GM23338 (cell line): ENCODE results near the gene ALDH3A2. TPM values are rescaled to one million over a fixed set of nuclear protein-coding genes. Genes with fewer than 3 reads are reported as not detected.

Experiments used
- ATAC-seq: fragments of 200-7000 bp; cut with Tn5 transposase; 3 replicates; pipeline ENCODE4 v1.9.1; 2020
- DNase-seq: peaks from one replicate; pipeline ENCODE4 v3.0.0-alpha.2; 2015; ENCODE audit warnings: low spot score
- H2AFZ ChIP-seq: fragments of 200-600 bp; sonication (generic); 2 replicates; pipeline ENCODE4 v1.8.0; 2016; ENCODE audit warnings: antibody characterized with exemption, mild to moderate bottlenecking, moderate library complexity
- H3F3A ChIP-seq: fragments of 200-600 bp; sonication (generic); replicated peaks from 2 replicates; pipeline ENCODE4 v1.8.0; 2017; ENCODE audit warnings: antibody characterized with exemption, mixed run types, low read depth
- H3K27ac ChIP-seq: fragments of 200-600 bp; sonication (generic); 2 replicates; pipeline ENCODE4 v1.6.1; 2016; ENCODE audit warnings: low read depth
- H3K27me3 ChIP-seq: fragments of 200-600 bp; sonication (generic); 2 replicates; pipeline ENCODE4 v1.8.0; 2016; ENCODE audit warnings: mild to moderate bottlenecking, mixed run types, moderate library complexity; ENCODE audit not compliant: insufficient read depth
- H3K36me3 ChIP-seq: fragments of 200-600 bp; sonication (generic); 2 replicates; pipeline ENCODE4 v1.8.0; 2016; ENCODE audit warnings: mild to moderate bottlenecking; ENCODE audit not compliant: insufficient read depth
- H3K4me1 ChIP-seq: fragments of 200-600 bp; sonication (generic); 2 replicates; pipeline ENCODE4 v1.8.0; 2016; ENCODE audit warnings: mild to moderate bottlenecking, moderate library complexity; ENCODE audit not compliant: insufficient read depth
- H3K4me2 ChIP-seq: fragments of 200-600 bp; sonication (generic); 2 replicates; pipeline ENCODE4 v1.7.1; 2017; ENCODE audit warnings: mixed run types
- H3K4me3 ChIP-seq: fragments of 200-600 bp; sonication (generic); 2 replicates; pipeline ENCODE4 v1.6.1; 2016; ENCODE audit warnings: mixed run types
- H3K79me2 ChIP-seq: fragments of 200-600 bp; sonication (generic); replicated peaks from 2 replicates; pipeline ENCODE4 v1.8.0; 2017; ENCODE audit warnings: mild to moderate bottlenecking; ENCODE audit not compliant: insufficient read depth
- H3K9me2 ChIP-seq: fragments of 200-600 bp; sonication (generic); 2 replicates; pipeline ENCODE4 v1.8.0; 2017; ENCODE audit not compliant: insufficient read depth
- H4K20me1 ChIP-seq: fragments of 200-600 bp; sonication (generic); replicated peaks from 2 replicates; pipeline ENCODE4 v1.8.0; 2017; ENCODE audit warnings: mild to moderate bottlenecking; ENCODE audit not compliant: insufficient read depth
- H3K27ac Mint-ChIP-seq: 2 replicates; pipeline ENCODE4 v1.8.0; 2020; ENCODE audit warnings: inconsistent platforms, mild to moderate bottlenecking, moderate library complexity, mixed read lengths
- H3K27me3 Mint-ChIP-seq: 3 replicates; pipeline ENCODE4 v1.8.0; 2022; ENCODE audit warnings: low read depth, mild to moderate bottlenecking, moderate library complexity, mixed read lengths, inconsistent platforms; ENCODE audit not compliant: insufficient read depth, poor library complexity
- H3K36me3 Mint-ChIP-seq: 3 replicates; pipeline ENCODE4 v1.8.0; 2021; ENCODE audit warnings: low read depth, mild to moderate bottlenecking, inconsistent platforms, moderate library complexity, mixed read lengths
- H3K4me1 Mint-ChIP-seq: 3 replicates; pipeline ENCODE4 v1.8.0; 2020; ENCODE audit warnings: mild to moderate bottlenecking, inconsistent platforms, mixed read lengths
- H3K4me3 Mint-ChIP-seq: 3 replicates; pipeline ENCODE4 v1.8.0; 2021; ENCODE audit warnings: moderate library complexity, mild to moderate bottlenecking, inconsistent platforms, mixed read lengths
- H3K9me3 Mint-ChIP-seq: 3 replicates; pipeline ENCODE4 v1.8.0; 2020; ENCODE audit warnings: moderate library complexity, mild to moderate bottlenecking, inconsistent platforms, mixed read lengths
- CREB1 ChIP-seq: fragments of 250-450 bp; sonication (Bioruptor Pico); IDR thresholded peaks from 2 replicates; pipeline ENCODE4 v1.5.0; 2020; ENCODE audit warnings: low read depth, mild to moderate bottlenecking, moderate library complexity
- EZH2 ChIP-seq: fragments of 200-600 bp; sonication (generic); IDR thresholded peaks from one replicate; pipeline ENCODE4 v1.8.0; 2017; ENCODE audit warnings: antibody characterized with exemption, mild to moderate bottlenecking, low read depth; ENCODE audit not compliant: unreplicated experiment
- EZH2phosphoT487 ChIP-seq: fragments of 200-600 bp; sonication (generic); IDR thresholded peaks from one replicate; pipeline ENCODE4 v1.8.1; 2018; ENCODE audit warnings: antibody characterized with exemption; ENCODE audit not compliant: unreplicated experiment
- JUNB ChIP-seq: IDR thresholded peaks from one replicate; pipeline ENCODE4 v1.6.1; 2016; ENCODE audit warnings: antibody characterized with exemption; ENCODE audit not compliant: unreplicated experiment
- NANOG ChIP-seq: IDR thresholded peaks from 2 replicates; pipeline ENCODE4 v1.6.1; 2016; ENCODE audit warnings: antibody characterized with exemption, borderline replicate concordance
- STAT1 ChIP-seq: IDR thresholded peaks from one replicate; pipeline ENCODE4 v1.6.1; 2016; ENCODE audit warnings: antibody characterized with exemption; ENCODE audit not compliant: unreplicated experiment
- ZNF331 ChIP-seq: fragments of 250-450 bp; sonication (Bioruptor Pico); IDR thresholded peaks from 2 replicates; pipeline ENCODE4 v1.5.0; 2020; ENCODE audit warnings: low read depth, mild to moderate bottlenecking, moderate library complexity
- polyA plus RNA-seq: library from polyadenylated mRNA; unstranded; fragments of >200 nt; fragmentation: Nextera tagmentation; extraction: Ambion mirVana; gene quantifications from 2 replicates; pipeline ENCODE4 v1.2.1, GENCODE V29; 2016
- total RNA-seq: library from RNA; depleted of rRNA; stranded (reverse); fragments of >200 nt; shearing (Covaris generic); gene quantifications from 2 replicates; pipeline ENCODE4 v1.2.3, GENCODE V29; 2014
- TF ChIP-seq, protein P1 (sequence below): IDR thresholded peaks from 2 replicates; pipeline ENCODE4 v1.6.1; 2016; ENCODE audit warnings: antibody characterized with exemption
- TF ChIP-seq, protein P2 (sequence below), 2 experiments: fragments of 200-600 bp in 1 of 2; sonication (generic) in 1 of 2; conservative IDR thresholded peaks; 2 replicates each; pipeline versions ENCODE4 v1.5.1 to v1.6.1; 2016 to 2017; ENCODE audit warnings: antibody characterized with exemption in 2 of 2, low read depth in 2 of 2, mild to moderate bottlenecking in 2 of 2, moderate library complexity in 1 of 2
- TF ChIP-seq, protein P3 (sequence below): IDR thresholded peaks from one replicate; pipeline ENCODE4 v1.6.1; 2018; ENCODE audit warnings: antibody characterized with exemption; ENCODE audit not compliant: unreplicated experiment

The ALDH3A2 gene
- total and polyA plus RNA-seq, 2 experiments from 2014 or later = 31.3 to 159 TPM

DNA sequence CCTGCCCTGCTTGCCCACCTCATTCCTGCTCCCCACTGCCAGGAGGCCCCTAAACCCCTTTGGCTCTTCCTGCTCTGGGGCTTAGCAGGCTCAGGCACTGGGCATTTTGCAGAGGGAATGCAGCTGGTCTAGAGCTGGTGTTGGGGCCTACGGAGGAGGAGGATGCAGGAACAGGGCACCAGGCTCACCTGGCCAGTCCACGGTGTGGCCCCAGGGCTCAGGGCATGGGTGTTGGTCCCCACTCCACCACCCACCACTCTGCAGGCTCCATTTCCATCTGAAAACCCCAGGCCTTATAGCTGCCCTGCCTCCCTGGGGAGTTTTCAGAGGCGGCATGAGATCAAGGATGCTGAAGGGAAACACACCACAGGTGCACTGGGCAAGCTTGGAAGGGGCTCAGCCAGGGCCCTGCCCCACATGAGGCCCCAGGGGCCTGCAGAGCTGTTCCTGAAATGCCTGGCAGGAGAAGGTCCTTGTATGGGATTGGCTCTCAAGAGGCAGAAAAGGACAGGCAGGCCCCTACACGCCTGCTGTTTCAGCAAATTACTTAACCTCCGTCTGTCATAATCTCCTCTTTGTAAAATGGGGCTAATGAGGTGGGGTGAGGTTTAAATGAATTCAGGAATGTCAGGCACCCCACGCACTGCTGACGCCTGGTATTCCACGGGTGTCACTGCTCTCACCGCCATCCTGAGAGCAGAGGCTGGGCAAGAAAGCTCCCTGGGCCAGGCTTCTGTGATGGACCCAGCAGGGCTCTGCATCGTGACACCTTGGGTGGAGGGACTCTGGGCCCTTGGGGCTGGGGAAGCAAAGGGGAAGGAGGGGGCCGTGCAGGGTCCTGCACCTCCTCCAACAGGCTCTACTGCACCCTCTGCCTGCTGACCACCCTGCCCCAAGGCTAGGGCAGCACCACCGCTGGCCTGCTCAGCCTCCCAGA is 58.5 kb downstream of the ALDH3A2 start:
- no peaks in the 10 kb centered on the region for H3K27me3 ChIP-seq
- Mint-ChIP-seq H3K27ac (no peak overlapping the region), H3K36me3 (no peaks in the 10 kb centered on the region), H3K9me3 (no peaks in the 10 kb centered on the region), H3K27me3 (peaks cover 6% of the 10 kb centered on the region), H3K4me1 (peaks cover 28% of the 10 kb centered on the region), H3K4me3 (no peak overlapping the region)
- no peaks in the 10 kb centered on the region for H3K9me2 ChIP-seq
- H3K79me2 ChIP-seq = no peaks in the 10 kb centered on the region
- no peak overlapping the region for H3K4me2 ChIP-seq
- no peaks in the 10 kb centered on the region for H4K20me1 ChIP-seq
- no peaks in the 10 kb centered on the region for H3F3A ChIP-seq
- H2AFZ ChIP-seq = no peak overlapping the region
- ATAC-seq (no peak; the same call in 2 of the 3 replicates), DNase-seq (no peak)
- H3K27ac ChIP-seq = no peak overlapping the region
- TF ChIP-seq STAT1 (no peak), EZH2 (no peak), JUNB (no peak), ZNF331 (CRISPR knock-in tag) (no peak), CREB1 (no peak), NANOG (no peak), EZH2phosphoT487 (no peak)
- TF ChIP-seq, protein P1, sequence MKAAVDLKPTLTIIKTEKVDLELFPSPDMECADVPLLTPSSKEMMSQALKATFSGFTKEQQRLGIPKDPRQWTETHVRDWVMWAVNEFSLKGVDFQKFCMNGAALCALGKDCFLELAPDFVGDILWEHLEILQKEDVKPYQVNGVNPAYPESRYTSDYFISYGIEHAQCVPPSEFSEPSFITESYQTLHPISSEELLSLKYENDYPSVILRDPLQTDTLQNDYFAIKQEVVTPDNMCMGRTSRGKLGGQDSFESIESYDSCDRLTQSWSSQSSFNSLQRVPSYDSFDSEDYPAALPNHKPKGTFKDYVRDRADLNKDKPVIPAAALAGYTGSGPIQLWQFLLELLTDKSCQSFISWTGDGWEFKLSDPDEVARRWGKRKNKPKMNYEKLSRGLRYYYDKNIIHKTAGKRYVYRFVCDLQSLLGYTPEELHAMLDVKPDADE = no peak
- TF ChIP-seq, protein P2, sequence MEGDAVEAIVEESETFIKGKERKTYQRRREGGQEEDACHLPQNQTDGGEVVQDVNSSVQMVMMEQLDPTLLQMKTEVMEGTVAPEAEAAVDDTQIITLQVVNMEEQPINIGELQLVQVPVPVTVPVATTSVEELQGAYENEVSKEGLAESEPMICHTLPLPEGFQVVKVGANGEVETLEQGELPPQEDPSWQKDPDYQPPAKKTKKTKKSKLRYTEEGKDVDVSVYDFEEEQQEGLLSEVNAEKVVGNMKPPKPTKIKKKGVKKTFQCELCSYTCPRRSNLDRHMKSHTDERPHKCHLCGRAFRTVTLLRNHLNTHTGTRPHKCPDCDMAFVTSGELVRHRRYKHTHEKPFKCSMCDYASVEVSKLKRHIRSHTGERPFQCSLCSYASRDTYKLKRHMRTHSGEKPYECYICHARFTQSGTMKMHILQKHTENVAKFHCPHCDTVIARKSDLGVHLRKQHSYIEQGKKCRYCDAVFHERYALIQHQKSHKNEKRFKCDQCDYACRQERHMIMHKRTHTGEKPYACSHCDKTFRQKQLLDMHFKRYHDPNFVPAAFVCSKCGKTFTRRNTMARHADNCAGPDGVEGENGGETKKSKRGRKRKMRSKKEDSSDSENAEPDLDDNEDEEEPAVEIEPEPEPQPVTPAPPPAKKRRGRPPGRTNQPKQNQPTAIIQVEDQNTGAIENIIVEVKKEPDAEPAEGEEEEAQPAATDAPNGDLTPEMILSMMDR (conservative IDR thresholded peaks at IDR 0.05; ENCODE audit: low read depth in 2 of 2) = no peak
- no peak overlapping the region for H3K4me3 ChIP-seq
- H3K36me3 ChIP-seq = no peaks in the 10 kb centered on the region
- H3K4me1 ChIP-seq = peaks cover 9% of the 10 kb centered on the region; the same call in 1 of the 2 replicates

DNA sequence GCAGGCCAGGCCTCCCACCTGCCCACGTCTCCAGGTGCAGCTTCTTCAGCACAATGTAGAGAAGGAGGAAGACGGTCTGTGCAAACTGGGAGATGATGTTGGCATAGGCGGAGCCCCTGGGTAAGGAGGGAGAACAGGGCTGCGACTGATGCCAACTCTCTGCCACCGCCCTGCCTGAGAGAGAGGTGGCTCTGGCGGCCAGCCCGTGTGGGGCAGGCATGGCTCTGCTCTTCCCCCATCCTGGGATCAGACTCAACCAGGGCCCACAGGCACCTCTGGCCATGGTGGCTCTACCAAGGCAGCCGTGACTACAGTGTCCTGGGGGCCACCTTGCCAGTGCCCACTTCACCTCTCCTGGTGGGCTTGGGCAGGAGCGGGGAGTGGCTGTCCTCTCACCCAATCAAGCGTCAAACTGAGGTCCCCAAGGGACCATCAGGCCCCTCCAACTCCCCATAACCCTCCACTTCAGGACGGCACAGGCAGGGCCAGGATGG is 59.2 kb downstream of the ALDH3A2 start:
- H3K9me2 ChIP-seq = no peaks in the 10 kb centered on the region
- no peaks in the 10 kb centered on the region for H3K36me3 ChIP-seq
- H3K4me2 ChIP-seq = no peak overlapping the region
- Mint-ChIP-seq H3K36me3 (no peaks in the 10 kb centered on the region), H3K9me3 (no peaks in the 10 kb centered on the region), H3K4me3 (no peak overlapping the region), H3K4me1 (peaks cover 32% of the 10 kb centered on the region), H3K27me3 (peaks cover 6% of the 10 kb centered on the region), H3K27ac (no peak overlapping the region)
- H3K4me1 ChIP-seq = peaks cover 14% of the 10 kb centered on the region; the same call in 1 of the 2 replicates
- ATAC-seq (no peak), DNase-seq (no peak)
- no peak overlapping the region for H2AFZ ChIP-seq
- H4K20me1 ChIP-seq = no peaks in the 10 kb centered on the region
- H3K27ac ChIP-seq = no peak overlapping the region
- no peaks in the 10 kb centered on the region for H3K79me2 ChIP-seq
- no peaks in the 10 kb centered on the region for H3K27me3 ChIP-seq
- no peaks in the 10 kb centered on the region for H3F3A ChIP-seq
- no peak overlapping the region for H3K4me3 ChIP-seq
- TF ChIP-seq, protein P3, sequence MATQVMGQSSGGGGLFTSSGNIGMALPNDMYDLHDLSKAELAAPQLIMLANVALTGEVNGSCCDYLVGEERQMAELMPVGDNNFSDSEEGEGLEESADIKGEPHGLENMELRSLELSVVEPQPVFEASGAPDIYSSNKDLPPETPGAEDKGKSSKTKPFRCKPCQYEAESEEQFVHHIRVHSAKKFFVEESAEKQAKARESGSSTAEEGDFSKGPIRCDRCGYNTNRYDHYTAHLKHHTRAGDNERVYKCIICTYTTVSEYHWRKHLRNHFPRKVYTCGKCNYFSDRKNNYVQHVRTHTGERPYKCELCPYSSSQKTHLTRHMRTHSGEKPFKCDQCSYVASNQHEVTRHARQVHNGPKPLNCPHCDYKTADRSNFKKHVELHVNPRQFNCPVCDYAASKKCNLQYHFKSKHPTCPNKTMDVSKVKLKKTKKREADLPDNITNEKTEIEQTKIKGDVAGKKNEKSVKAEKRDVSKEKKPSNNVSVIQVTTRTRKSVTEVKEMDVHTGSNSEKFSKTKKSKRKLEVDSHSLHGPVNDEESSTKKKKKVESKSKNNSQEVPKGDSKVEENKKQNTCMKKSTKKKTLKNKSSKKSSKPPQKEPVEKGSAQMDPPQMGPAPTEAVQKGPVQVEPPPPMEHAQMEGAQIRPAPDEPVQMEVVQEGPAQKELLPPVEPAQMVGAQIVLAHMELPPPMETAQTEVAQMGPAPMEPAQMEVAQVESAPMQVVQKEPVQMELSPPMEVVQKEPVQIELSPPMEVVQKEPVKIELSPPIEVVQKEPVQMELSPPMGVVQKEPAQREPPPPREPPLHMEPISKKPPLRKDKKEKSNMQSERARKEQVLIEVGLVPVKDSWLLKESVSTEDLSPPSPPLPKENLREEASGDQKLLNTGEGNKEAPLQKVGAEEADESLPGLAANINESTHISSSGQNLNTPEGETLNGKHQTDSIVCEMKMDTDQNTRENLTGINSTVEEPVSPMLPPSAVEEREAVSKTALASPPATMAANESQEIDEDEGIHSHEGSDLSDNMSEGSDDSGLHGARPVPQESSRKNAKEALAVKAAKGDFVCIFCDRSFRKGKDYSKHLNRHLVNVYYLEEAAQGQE = no peak
